PC-9 (cell line): Measurements from ENCODE around the gene STAT5B.

Experiments
- CTCF ChIP-seq: fragments of 200-600 bp; sonication (generic); conservative IDR thresholded peaks from 2 replicates; pipeline ENCODE4 v1.6.1; 2017; ENCODE audit warnings: mixed run types, antibody characterized with exemption, mild to moderate bottlenecking, moderate library complexity
- EZH2 ChIP-seq: fragments of 200-600 bp; sonication (generic); IDR thresholded peaks from 2 replicates; pipeline ENCODE4 v1.8.0; 2017; ENCODE audit warnings: antibody characterized with exemption, low read depth

GRCh38 chr17:42249681-42250446, 26.3 kb downstream of the STAT5B start:
- TF ChIP-seq CTCF (no peak), EZH2 (no peak)
